Spleen (tissue), 11 donors: ENCODE results near the gene PRPF39. TPM values are rescaled to one million over a fixed set of nuclear protein-coding genes. Genes with fewer than 3 reads are reported as not detected.

Experiments
- DNase-seq: peaks from one replicate; pipeline ENCODE4 v3.0.0-alpha.2; 2020
- H3K27ac ChIP-seq, 8 donors: fragments of 200-600 bp; sonication (generic) in 7 of 8; 1 replicate in 4 of 8; 2 replicates in 4 of 8; pipeline versions ENCODE4 v1.5.0 to v1.8.0; 2016 to 2021; ENCODE audit warnings: inconsistent platforms in 4 of 8, mild to moderate bottlenecking in 4 of 8, moderate library complexity in 1 of 8
- H3K27me3 ChIP-seq, 7 donors: fragments of 200-600 bp; sonication (generic) in 6 of 7; replicated peaks in 1 of 7; 1 replicate in 4 of 7; 2 replicates in 3 of 7; pipeline versions ENCODE4 v1.5.0 to v1.8.0; 2016 to 2021; ENCODE audit warnings: inconsistent platforms in 3 of 7, mild to moderate bottlenecking in 1 of 7
- H3K36me3 ChIP-seq, 6 donors: fragments of 200-600 bp; sonication (generic) in 5 of 6; 1 replicate in 4 of 6; 2 replicates in 2 of 6; pipeline versions ENCODE4 v1.5.0 to v1.8.0; 2016 to 2021; ENCODE audit warnings: inconsistent platforms in 2 of 6
- H3K4me1 ChIP-seq, 6 donors: fragments of 200-600 bp; sonication (generic) in 5 of 6; 1 replicate in 3 of 6; 2 replicates in 3 of 6; pipeline versions ENCODE4 v1.5.0 to v1.8.0; 2016 to 2021; ENCODE audit warnings: inconsistent platforms in 3 of 6
- H3K4me3 ChIP-seq, 8 donors: fragments of 200-600 bp; sonication (generic) in 7 of 8; 1 replicate in 4 of 8; 2 replicates in 4 of 8; pipeline versions ENCODE4 v1.5.0 to v1.8.0; 2016 to 2021; ENCODE audit warnings: inconsistent platforms in 4 of 8, mild to moderate bottlenecking in 4 of 8, moderate library complexity in 2 of 8
- H3K9me3 ChIP-seq, 8 donors: fragments of 200-600 bp; sonication (generic) in 7 of 8; 1 replicate in 4 of 8; 2 replicates in 4 of 8; pipeline versions ENCODE4 v1.5.0 to v1.8.0; 2016 to 2021; ENCODE audit warnings: inconsistent platforms in 4 of 8
- POLR2A ChIP-seq, 3 donors: fragments of 450-650 bp; IDR thresholded peaks; one replicate each; pipeline ENCODE4 v1.5.1; 2017; ENCODE audit warnings: antibody characterized with exemption in 3 of 3, mild to moderate bottlenecking in 1 of 3
- POLR2AphosphoS5 ChIP-seq, 3 donors: sonication (generic); formaldehyde crosslinking; IDR thresholded peaks; one replicate each; pipeline ENCODE4 v1.5.1; 2017; ENCODE audit warnings: antibody characterized with exemption in 3 of 3
- WGBS, 5 donors: extraction: QIAGEN DNeasy Blood & Tissue Kit in 3 of 5; methylation state at CpG; one replicate each; pipeline versions ENCODE4 v1.1.5 to v1.1.7; 2013 to 2018; 5-methylcytosine and 5-hydroxymethylcytosine counted together
- intact Hi-C: fragments of 100-400 bp; cut with DNase I; formaldehyde crosslinking; loops from one replicate; pipeline ENCODE4 v1.15.0; 2023; ENCODE audit warnings: low total_unique reads
- polyA plus RNA-seq, 3 donors: library from polyadenylated mRNA; stranded (reverse); fragments of 200-250 nt; gene quantifications; one replicate each; pipeline ENCODE4 v1.2.1, GENCODE V29; 2013
- total RNA-seq, 7 donors: library from RNA; depleted of rRNA in 3 of 7; stranded (reverse); fragments of >200 nt in 3 of 7; fragmentation: NEBNext Ultra II Directional in 4 of 7; extraction: Animal tissue kit (Norgen Biotek cat#: 25700) in 4 of 7; gene quantifications; one replicate each; pipeline versions ENCODE4 v1.1.0 to v1.2.1, GENCODE V29; 2016 to 2021
- TF ChIP-seq, protein P1 (sequence below), 11 experiments: fragments of 200-600 bp in 7 of 11; fragments of 450-650 bp in 4 of 11; sonication (generic) in 4 of 11; IDR thresholded peaks in 8 of 11; conservative IDR thresholded peaks in 3 of 11; 1 replicate in 7 of 11; 2 replicates in 4 of 11; pipeline versions ENCODE4 v1.4.0 to v1.8.0; 2016 to 2021; ENCODE audit warnings: antibody characterized with exemption in 11 of 11, inconsistent platforms in 4 of 11, mild to moderate bottlenecking in 1 of 11
- donor health status: healthy with polysubstance abuse.
- donor health status: DM: no; HTN: no; CAD: no; lungs with moderate emphysema.
- donor health status: DM: no; HTN: no; CAD: no.
- donor health status: Bipolar disorder and iron deficiency.
- donor health status: healthy.
- donor health status: DM: no; HTN: no; CAD: no.
- donor health status: DM: yes; HTN: yes; CAD: no.

Gene PRPF39
- total and polyA plus RNA-seq, 10 donors: 24.8 to 44.5 (median 37.1) TPM

GRCh38 chr14:45051896-45052295 is 32.0 kb upstream of the PRPF39 start:
- TF ChIP-seq, protein P1, sequence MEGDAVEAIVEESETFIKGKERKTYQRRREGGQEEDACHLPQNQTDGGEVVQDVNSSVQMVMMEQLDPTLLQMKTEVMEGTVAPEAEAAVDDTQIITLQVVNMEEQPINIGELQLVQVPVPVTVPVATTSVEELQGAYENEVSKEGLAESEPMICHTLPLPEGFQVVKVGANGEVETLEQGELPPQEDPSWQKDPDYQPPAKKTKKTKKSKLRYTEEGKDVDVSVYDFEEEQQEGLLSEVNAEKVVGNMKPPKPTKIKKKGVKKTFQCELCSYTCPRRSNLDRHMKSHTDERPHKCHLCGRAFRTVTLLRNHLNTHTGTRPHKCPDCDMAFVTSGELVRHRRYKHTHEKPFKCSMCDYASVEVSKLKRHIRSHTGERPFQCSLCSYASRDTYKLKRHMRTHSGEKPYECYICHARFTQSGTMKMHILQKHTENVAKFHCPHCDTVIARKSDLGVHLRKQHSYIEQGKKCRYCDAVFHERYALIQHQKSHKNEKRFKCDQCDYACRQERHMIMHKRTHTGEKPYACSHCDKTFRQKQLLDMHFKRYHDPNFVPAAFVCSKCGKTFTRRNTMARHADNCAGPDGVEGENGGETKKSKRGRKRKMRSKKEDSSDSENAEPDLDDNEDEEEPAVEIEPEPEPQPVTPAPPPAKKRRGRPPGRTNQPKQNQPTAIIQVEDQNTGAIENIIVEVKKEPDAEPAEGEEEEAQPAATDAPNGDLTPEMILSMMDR (IDR thresholded peaks at IDR 0.05 in 8 of 11, conservative IDR thresholded peaks at IDR 0.05 in 3 of 11): no peak
- TF ChIP-seq POLR2AphosphoS5 (IDR thresholded peaks at IDR 0.05) (no peak), POLR2A (IDR thresholded peaks at IDR 0.05) (no peak)
- H3K36me3 ChIP-seq: peaks cover 0 to 91% (median 23%) of the 10 kb centered on the region in 6 donors
- 96 to 98% (median 96%) methylated on average over 4 of the region's 4 CpGs for WGBS, 5 donors

GRCh38 chr14:45057349-45057748 is 26.6 kb upstream of the PRPF39 start:
- H3K4me1 ChIP-seq: no peaks in the 10 kb centered on the region
- no peak overlapping the region for H3K27ac ChIP-seq
- no peak overlapping the region for H3K4me3 ChIP-seq
- H3K9me3 ChIP-seq: peaks cover 0 to 17% (median 3%) of the 10 kb centered on the region in 8 donors
- H3K36me3 ChIP-seq: peaks cover 0 to 58% (median 18%) of the 10 kb centered on the region in 6 donors
- no peak for TF ChIP-seq POLR2AphosphoS5 (IDR thresholded peaks at IDR 0.05)
- TF ChIP-seq, protein P1 (IDR thresholded peaks at IDR 0.05 in 8 of 11, conservative IDR thresholded peaks at IDR 0.05 in 3 of 11): no peak
- no peak for TF ChIP-seq POLR2A (IDR thresholded peaks at IDR 0.05)
- intact Hi-C loops: no loop called here
- no peaks in the 10 kb centered on the region for H3K27me3 ChIP-seq
- whole genome bisulfite sequencing, 5 donors: 87 to 98% (median 95%) methylated on average over 2 of the region's 2 CpGs
- DNase-seq: no peak

More at GRCh38 chr14:45051896-45052295, 32.0 kb upstream of the PRPF39 start:
- Histone ChIP-seq H3K4me3 (no peak overlapping the region), H3K4me1 (no peaks in the 10 kb centered on the region), H3K27me3 (no peaks in the 10 kb centered on the region), H3K9me3 (peaks cover 0 to 9% (median 3%) of the 10 kb centered on the region in 8 donors), H3K27ac (no peak overlapping the region)
- intact Hi-C loops: no loop called here
- DNase-seq: no peak

DNA sequence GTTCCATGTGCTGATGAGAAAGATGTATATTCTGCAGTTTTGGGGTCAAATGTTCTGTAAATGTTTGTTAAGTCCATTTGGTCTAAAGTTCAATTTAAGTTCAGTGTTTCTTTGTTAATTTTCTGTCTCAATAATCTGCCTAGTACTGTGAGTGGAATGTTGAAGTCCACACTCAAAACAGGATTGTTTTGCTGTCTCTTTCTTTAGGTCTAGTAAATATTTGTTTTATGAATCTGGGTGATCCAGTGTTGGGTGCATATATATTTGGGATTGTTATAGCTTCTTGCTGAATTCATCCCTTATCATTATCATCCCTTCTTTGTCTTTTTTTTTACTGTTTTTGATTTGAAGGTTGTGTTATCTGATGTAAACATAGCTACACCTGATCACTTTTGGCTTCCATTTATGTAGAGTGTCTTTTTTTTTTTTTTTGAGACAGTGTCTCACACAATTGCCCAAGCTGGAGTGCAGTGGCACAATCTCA is 26.0 kb upstream of the PRPF39 start:
- H3K9me3 ChIP-seq: peaks cover 0 to 17% (median 3%) of the 10 kb centered on the region in 8 donors
- H3K27ac ChIP-seq: no peak overlapping the region
- TF ChIP-seq POLR2A (IDR thresholded peaks at IDR 0.05) (no peak), POLR2AphosphoS5 (IDR thresholded peaks at IDR 0.05) (no peak)
- TF ChIP-seq, protein P1 (IDR thresholded peaks at IDR 0.05 in 8 of 11, conservative IDR thresholded peaks at IDR 0.05 in 3 of 11): no peak
- no peak for DNase-seq
- no peaks in the 10 kb centered on the region for H3K4me1 ChIP-seq
- no peak overlapping the region for H3K4me3 ChIP-seq
- H3K27me3 ChIP-seq: no peaks in the 10 kb centered on the region
- intact Hi-C loops: no loop called here
- H3K36me3 ChIP-seq: peaks cover 0 to 52% (median 15%) of the 10 kb centered on the region in 6 donors

- no peak overlapping the region for H3K4me3 ChIP-seq
- intact Hi-C loops: no loop called here
- H3K9me3 ChIP-seq: peaks cover 0 to 17% (median 3%) of the 10 kb centered on the region in 8 donors
- H3K4me1 ChIP-seq: no peaks in the 10 kb centered on the region
- no peaks in the 10 kb centered on the region for H3K27me3 ChIP-seq
- no peak for TF ChIP-seq POLR2AphosphoS5 (IDR thresholded peaks at IDR 0.05)
- TF ChIP-seq POLR2A (IDR thresholded peaks at IDR 0.05): no peak
- TF ChIP-seq, protein P1 (IDR thresholded peaks at IDR 0.05 in 8 of 11, conservative IDR thresholded peaks at IDR 0.05 in 3 of 11): no peak
- peaks cover 0 to 26% (median 0%) of the 10 kb centered on the region in 6 donors for H3K36me3 ChIP-seq
- no peak overlapping the region for H3K27ac ChIP-seq
- no peak for DNase-seq
Observed at GRCh38 chr14:45060551-45060950, 23.4 kb upstream of the PRPF39 start.
